Measurements from ENCODE around the gene ECI1. TPM values are rescaled to one million over a fixed set of nuclear protein-coding genes. Genes with fewer than 3 reads are reported as not detected.
"Not testable (repeated sequence)": the region's sequence is repeated elsewhere in the genome, so short reads cannot be mapped to it uniquely, and the experiment has no call there.

Gene ECI1
- total and polyA plus RNA-seq, 2 experiments from 2014 or later = 71.4 to 156 TPM

- H3K9me2 ChIP-seq (replicated peaks; ENCODE audit: insufficient read depth) = no peaks in the 10 kb centered on the region
- TF ChIP-seq EZH2phosphoT487 (IDR thresholded peaks at IDR 0.05; ENCODE audit: low read depth, severe bottlenecking, unreplicated experiment) (no peak), EZH2 (IDR thresholded peaks at IDR 0.05; ENCODE audit: borderline replicate concordance) (no peak), CTCF (IDR thresholded peaks at IDR 0.05; ENCODE audit: poor library complexity) (no peak)
- WGBS (ENCODE audit: low lambda C conversion rate, missing lambda C conversion rate) = 91% methylated on average over 9 of the region's 9 CpGs
- no peaks in the 10 kb centered on the region for H3K9me3 ChIP-seq (ENCODE audit: low read depth)
- DNase-seq (ENCODE audit: low spot score) = no peak
- H3K36me3 ChIP-seq (replicated peaks; ENCODE audit: insufficient read depth, low read depth) = no peaks in the 10 kb centered on the region
- peaks cover 34% of the 10 kb centered on the region for H4K20me1 ChIP-seq (ENCODE audit: insufficient read depth, poor library complexity, severe bottlenecking)
- peaks cover 15% of the 10 kb centered on the region for H3K4me1 ChIP-seq (ENCODE audit: insufficient read depth)
- no peak overlapping the region for H3K4me3 ChIP-seq
- H3K27me3 ChIP-seq = no peaks in the 10 kb centered on the region
- no peak overlapping the region for H3K27ac ChIP-seq
- H3K4me2 ChIP-seq = peak overlapping the region; percentile 96
- no peak overlapping the region for H2AFZ ChIP-seq
- peaks cover 44% of the 10 kb centered on the region for H3K79me2 ChIP-seq
Measured at GRCh38 chr16:2270070-2270462, 18.7 kb upstream of the ECI1 start.

- H3K9me2 ChIP-seq (replicated peaks; ENCODE audit: insufficient read depth) = no peaks in the 10 kb centered on the region
- peak within 1 kb of the TSS; percentile 96 for H3K4me2 ChIP-seq
- DNase-seq (ENCODE audit: low spot score) = peak; percentile 98
- H2AFZ ChIP-seq = peak within 1 kb of the TSS; percentile 56
- H4K20me1 ChIP-seq (ENCODE audit: insufficient read depth, poor library complexity, severe bottlenecking) = peaks cover 54% of the 10 kb centered on the region
- TF ChIP-seq EZH2 (IDR thresholded peaks at IDR 0.05; ENCODE audit: borderline replicate concordance) (no peak), CTCF (IDR thresholded peaks at IDR 0.05; ENCODE audit: poor library complexity) (no peak), EZH2phosphoT487 (IDR thresholded peaks at IDR 0.05; ENCODE audit: low read depth, severe bottlenecking, unreplicated experiment) (no peak)
- no peaks in the 10 kb centered on the region for H3K36me3 ChIP-seq (replicated peaks; ENCODE audit: insufficient read depth, low read depth)
- no peaks in the 10 kb centered on the region for H3K9me3 ChIP-seq (ENCODE audit: low read depth)
- 2% methylated on average over 57 of the region's 88 CpGs for WGBS (ENCODE audit: low lambda C conversion rate, missing lambda C conversion rate)
- peaks cover 64% of the 10 kb centered on the region for H3K79me2 ChIP-seq
- H3K4me1 ChIP-seq (ENCODE audit: insufficient read depth) = peaks cover 15% of the 10 kb centered on the region
- H3K27ac ChIP-seq = peak within 1 kb of the TSS; percentile 98
- H3K4me3 ChIP-seq = peak within 1 kb of the TSS; percentile 62
- H3K27me3 ChIP-seq = no peaks in the 10 kb centered on the region
Measured at GRCh38 chr16:2267913-2268666, 16.7 kb upstream of the ECI1 start, which contains the start of gene RNPS1. TSS of gene RNPS1 (minus strand) at chr16:2268126. CDS start at chr16:2264643, 3,483 bp downstream.

GRCh38 chr16:2267505-2267912, 16.1 kb upstream of the ECI1 start:
- not testable (repeated sequence) for DNase-seq (ENCODE audit: low spot score); H3K9me3 ChIP-seq (ENCODE audit: low read depth); H3K36me3 ChIP-seq (replicated peaks; ENCODE audit: insufficient read depth, low read depth); H3K27me3 ChIP-seq; H3K9me2 ChIP-seq (replicated peaks; ENCODE audit: insufficient read depth)
- Histone ChIP-seq H3K4me1 (ENCODE audit: insufficient read depth) (peaks cover 15% of the 10 kb centered on the region), H2AFZ (peak overlapping the region; percentile 56), H3K79me2 (peaks cover 70% of the 10 kb centered on the region), H3K27ac (peak overlapping the region; percentile 98), H4K20me1 (ENCODE audit: insufficient read depth, poor library complexity, severe bottlenecking) (peaks cover 59% of the 10 kb centered on the region), H3K4me3 (peak overlapping the region; percentile 62), H3K4me2 (peak overlapping the region; percentile 96)
- WGBS (ENCODE audit: low lambda C conversion rate, missing lambda C conversion rate) = 2% methylated on average over 33 of the region's 54 CpGs

GRCh38 chr16:2266887-2267286, 15.5 kb upstream of the ECI1 start:
- not testable (repeated sequence) for DNase-seq (ENCODE audit: low spot score); H3K36me3 ChIP-seq (replicated peaks; ENCODE audit: insufficient read depth, low read depth); H3K27me3 ChIP-seq; H3K9me3 ChIP-seq (ENCODE audit: low read depth); H2AFZ ChIP-seq; H3K9me2 ChIP-seq (replicated peaks; ENCODE audit: insufficient read depth)
- Histone ChIP-seq H3K4me3 (peak overlapping the region; percentile 62), H3K4me2 (peak overlapping the region; percentile 96), H3K27ac (peak overlapping the region; percentile 98), H3K79me2 (peaks cover 76% of the 10 kb centered on the region), H3K4me1 (ENCODE audit: insufficient read depth) (peaks cover 15% of the 10 kb centered on the region), H4K20me1 (ENCODE audit: insufficient read depth, poor library complexity, severe bottlenecking) (peaks cover 66% of the 10 kb centered on the region)
- WGBS (ENCODE audit: low lambda C conversion rate, missing lambda C conversion rate) = 2% methylated on average over 12 of the region's 12 CpGs

GRCh38 chr16:2263026-2263425, 11.6 kb upstream of the ECI1 start:
- peaks cover 67% of the 10 kb centered on the region for H4K20me1 ChIP-seq (ENCODE audit: insufficient read depth, poor library complexity, severe bottlenecking)

More at GRCh38 chr16:2263026-2263425, 11.6 kb upstream of the ECI1 start:
- not testable (repeated sequence) for H3K27me3 ChIP-seq; H3K9me3 ChIP-seq (ENCODE audit: low read depth); H3K4me2 ChIP-seq; H3K4me3 ChIP-seq; H3K27ac ChIP-seq; H2AFZ ChIP-seq; H3K36me3 ChIP-seq (replicated peaks; ENCODE audit: insufficient read depth, low read depth); H3K4me1 ChIP-seq (ENCODE audit: insufficient read depth); DNase-seq (ENCODE audit: low spot score); H3K9me2 ChIP-seq (replicated peaks; ENCODE audit: insufficient read depth)
- H3K79me2 ChIP-seq = peaks cover 81% of the 10 kb centered on the region
- 92% methylated on average over 14 of the region's 14 CpGs for WGBS (ENCODE audit: low lambda C conversion rate, missing lambda C conversion rate)

Measured in hepatocyte (in vitro differentiated cells).